ENCODE measurements around the gene KRTAP10-1.
"Not testable (repeated sequence)": the region's sequence is repeated elsewhere in the genome, so short reads cannot be mapped to it uniquely, and the experiment has no call there.

The KRTAP10-1 gene

DNA sequence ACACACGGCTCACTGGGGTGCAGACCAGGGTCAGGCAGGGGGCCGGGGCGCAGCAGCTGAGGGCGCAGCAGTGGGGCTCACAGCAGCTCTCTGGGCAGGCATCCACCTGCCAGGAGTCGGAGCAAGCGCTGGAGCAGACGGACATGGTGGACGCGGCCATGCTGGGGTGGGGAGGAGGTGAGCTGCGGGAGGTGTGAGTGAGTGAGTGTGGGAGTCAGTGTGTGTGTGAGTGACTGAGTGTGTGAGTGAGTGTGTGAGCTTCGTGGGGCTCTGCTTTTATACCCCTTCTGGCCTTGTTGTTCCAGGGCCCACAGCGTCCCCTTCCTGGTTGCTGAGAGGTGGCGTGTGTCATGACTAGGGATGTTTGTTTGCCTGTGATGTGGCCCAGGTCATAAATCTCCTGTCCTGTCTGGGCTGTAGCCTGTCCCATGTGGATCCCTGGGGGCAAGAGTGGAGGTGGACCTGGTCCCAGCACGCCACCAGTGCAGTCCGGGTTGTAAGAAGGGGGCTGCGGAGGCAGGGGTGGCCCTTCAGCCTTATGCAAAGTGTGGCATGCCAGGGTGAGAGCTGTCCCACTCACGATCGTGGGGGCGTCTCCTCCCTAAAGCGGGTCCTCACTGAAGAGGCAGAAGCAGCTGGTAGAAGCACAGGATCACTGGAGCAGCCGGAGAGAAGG lies at the start of gene KRTAP10-1:
KRTAP10-1 (minus strand) TSS at position 205 of the 676 bp plus-strand sequence; CDS start at position 160, 45 bp downstream.
- DNase-seq: no peak

DNA sequence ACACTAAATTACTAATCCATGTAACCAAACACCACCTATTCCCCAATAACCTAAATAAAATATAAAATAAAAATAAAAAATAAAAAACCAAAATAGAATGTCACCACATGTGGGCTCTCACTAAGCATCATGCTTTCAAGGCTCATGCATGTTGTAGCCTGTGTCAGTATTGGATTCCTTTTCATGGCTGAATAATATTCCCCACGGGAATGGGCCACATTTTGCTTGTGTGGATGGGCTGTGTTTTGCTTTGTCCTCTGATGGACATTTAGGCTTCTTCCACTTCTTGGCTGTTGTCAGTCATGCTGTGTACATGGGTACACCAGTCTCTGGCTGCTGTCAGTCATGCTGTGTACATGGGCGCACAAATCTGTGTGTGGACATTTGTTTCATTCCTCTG lies 49.1 kb upstream of the KRTAP10-1 start:
- no peak for DNase-seq

DNA sequence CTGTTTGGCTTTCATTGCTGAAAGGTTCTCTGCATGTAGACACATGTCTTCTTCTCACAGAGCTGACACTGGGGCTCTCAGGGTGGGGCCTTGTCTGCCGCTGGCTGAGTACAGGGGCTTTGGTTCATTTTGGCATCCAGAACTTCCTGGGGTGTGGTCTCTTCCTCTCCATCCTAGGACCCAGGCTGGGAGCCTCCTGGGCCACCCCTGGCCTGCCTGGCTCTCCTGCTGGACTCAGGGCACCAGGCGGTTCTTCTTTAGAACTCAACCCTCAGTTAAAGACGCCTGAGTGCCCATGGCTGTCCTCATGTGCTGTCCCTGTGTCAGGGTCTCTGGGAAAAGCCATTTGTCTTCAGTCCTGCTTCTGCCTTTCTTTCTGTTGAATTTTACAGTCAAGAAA lies 45.9 kb upstream of the KRTAP10-1 start:
- DNase-seq: no peak

DNA sequence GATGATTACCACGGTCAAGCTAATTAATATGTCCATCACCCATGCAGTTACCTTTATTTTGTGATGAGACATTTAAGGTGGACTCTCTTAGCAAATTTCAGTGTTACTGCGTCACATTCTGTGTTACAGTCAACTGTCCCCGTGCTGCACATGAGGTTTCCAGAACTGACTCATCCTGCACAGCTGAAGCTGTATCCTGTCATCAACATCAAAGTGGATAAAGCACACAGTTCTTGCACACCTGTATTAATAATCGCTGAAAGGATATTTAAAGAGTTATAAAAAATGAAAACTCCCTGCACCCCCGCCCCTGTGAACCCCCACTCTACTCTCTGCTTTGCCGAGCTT lies 43.8 kb upstream of the KRTAP10-1 start:
- DNase-seq: peak; percentile 41

DNA sequence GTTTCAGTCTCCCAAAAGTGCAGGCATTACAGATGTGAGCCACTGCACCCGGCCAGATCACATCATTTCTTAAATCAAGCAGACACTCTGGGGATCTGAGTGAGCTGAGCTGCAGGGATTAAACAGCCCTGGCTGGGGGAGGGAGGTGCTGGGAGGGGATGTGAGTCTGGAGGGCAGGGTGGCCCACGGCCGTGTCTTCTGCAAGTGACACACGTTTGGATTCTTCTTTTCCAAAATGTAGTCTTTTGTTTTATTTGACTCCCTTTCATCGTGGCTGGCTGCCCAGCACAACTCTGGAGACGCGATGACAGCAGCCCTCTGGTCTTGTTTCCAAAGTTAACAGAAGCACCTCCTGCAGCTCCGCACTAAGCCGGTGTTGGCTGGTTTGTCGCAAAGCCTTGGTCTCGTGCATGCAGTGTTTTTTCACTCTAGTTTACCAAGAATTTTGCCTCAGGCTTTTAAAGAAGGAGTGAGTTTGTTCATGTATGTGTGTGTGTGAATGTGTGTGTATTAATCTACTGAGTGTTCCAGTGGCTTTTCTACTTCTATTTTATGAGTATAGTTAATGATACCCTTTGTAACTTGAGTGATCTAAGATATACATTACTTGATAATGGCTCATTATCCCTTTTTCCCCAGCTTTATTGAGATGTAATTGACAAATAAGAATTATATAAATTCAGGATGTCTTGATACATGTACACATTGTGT lies 43.2 kb upstream of the KRTAP10-1 start:
- DNase-seq: no peak

- DNase-seq: no peak
Measured at GRCh38 chr21:44582055-44582454, 42.1 kb upstream of the KRTAP10-1 start.

- no peak for DNase-seq
Measured at GRCh38 chr21:44581158-44581557, 41.2 kb upstream of the KRTAP10-1 start.

GRCh38 chr21:44580231-44580821 lies 40.3 kb upstream of the KRTAP10-1 start, which contains the start of gene KRTAP10-5:
TSS of gene KRTAP10-5 (minus strand) at chr21:44580604. CDS start at chr21:44580578, 26 bp downstream.
- not testable (repeated sequence) for DNase-seq

DNA sequence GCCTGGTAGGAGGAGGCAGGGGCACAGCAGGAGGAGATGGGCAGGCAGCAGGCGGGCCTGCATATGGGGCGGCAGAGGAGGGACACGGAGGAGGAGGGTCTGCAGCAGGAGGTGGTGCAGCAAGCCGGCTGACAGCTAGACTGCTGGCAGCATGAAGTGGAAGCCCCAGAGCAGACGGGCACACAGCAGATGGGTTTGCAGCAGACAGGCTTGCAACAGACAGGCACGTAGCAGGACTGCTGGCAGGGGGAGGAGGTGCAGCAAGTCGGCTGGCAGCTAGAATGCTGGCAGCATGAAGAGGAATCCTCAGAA lies 39.8 kb upstream of the KRTAP10-1 start:
- no peak for DNase-seq

- no peak for DNase-seq
Measured at GRCh38 chr21:44579056-44579832, 39.2 kb upstream of the KRTAP10-1 start.

GRCh38 chr21:44578371-44579055 lies 38.5 kb upstream of the KRTAP10-1 start:
- DNase-seq: no peak

DNA sequence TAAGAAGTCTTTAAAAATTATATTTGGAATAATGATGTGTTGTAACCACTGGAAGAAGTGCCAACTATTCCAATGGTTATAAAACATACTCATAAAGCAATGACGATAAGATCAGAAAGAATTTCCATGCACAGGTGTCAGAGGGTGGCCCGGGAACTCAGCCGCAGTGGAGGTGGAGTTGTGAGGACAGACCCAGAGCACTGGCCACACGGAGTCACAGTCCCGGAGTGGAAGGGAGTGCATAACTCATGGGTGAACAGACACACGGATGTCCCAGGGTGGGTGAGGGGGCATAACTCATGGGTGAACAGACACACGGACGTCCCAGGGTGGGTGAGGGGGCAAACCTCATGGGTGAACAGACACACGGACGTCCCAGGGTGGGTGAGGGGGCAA lies 36.0 kb upstream of the KRTAP10-1 start:
- DNase-seq: no peak

GRCh38 chr21:44575307-44576024 lies 35.5 kb upstream of the KRTAP10-1 start:
- no peak for DNase-seq

GRCh38 chr21:44574457-44575306 lies 34.7 kb upstream of the KRTAP10-1 start:
- no peak for DNase-seq

- not testable (repeated sequence) for DNase-seq
Measured at GRCh38 chr21:44573630-44574456, 33.8 kb upstream of the KRTAP10-1 start, which contains the start of gene KRTAP10-4. TSS of gene KRTAP10-4 (plus strand) at chr21:44573729. CDS start at chr21:44573759, 30 bp downstream.

DNA sequence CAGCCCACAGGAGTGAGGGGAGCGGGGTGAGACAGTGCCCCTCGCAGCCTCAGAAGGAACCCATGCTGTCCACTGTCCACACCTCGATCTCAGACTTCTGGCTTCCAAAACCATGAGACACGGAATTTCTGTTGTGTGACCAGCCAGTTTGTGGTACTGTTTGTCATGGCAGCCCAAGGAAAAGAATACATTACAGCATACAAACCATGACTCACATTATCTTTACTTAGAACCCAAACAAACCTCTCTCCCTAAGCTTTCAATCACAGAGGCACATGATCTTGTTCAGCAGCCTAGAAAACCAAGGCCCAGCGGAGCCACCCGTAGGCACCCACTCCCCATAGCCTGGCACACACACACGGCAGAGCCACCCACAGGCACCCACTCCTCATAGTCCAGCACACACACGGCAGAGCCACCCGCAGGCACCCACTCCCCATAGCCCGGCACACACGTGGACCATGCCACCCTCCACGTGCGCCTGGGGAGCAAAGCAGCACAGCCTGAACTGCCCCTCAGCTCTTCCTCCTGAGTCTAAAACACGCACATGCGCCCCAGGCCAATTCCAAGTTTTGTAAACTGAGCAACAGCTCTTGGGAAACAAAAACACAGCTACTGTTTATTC lies 33.1 kb upstream of the KRTAP10-1 start:
- no peak for DNase-seq

GRCh38 chr21:44571844-44572782 lies 32.1 kb upstream of the KRTAP10-1 start:
- DNase-seq: no peak

DNA sequence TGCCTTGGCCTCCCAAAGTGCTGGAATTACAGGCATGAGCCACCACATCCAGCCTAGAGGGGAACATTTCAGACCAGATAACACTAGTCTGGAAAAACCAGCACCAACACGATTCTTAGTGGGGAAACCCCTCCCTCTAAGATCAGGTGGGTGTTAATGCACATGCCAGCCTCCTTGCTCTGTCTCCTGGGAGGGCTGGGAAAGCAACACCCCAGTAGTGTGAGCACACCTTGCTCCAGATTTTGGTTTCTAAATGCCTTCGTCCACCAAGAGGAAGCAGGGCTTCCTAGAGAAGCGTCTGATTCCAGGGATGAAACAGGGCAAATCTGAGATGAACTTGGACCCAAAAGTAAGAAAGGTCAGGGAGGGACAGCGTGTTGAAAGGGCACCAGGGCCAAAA lies 31.3 kb upstream of the KRTAP10-1 start:
- no peak for DNase-seq
